Mesendoderm (in vitro differentiated cells): Measurements from ENCODE around the gene BDNF.

Source experiments
- DNase-seq: peaks from one replicate; pipeline ENCODE4 v3.0.0; 2013
- H2AK5ac ChIP-seq: 2 replicates; pipeline ENCODE4 v1.6.1; 2013; ENCODE audit warnings: low read length, inconsistent platforms
- H2BK120ac ChIP-seq: 2 replicates; pipeline ENCODE4 v1.6.1; 2013; ENCODE audit warnings: low read depth, mild to moderate bottlenecking, low read length, moderate library complexity, mixed read lengths
- H2BK15ac ChIP-seq: replicated peaks from 2 replicates; pipeline ENCODE4 v1.6.1; 2013; ENCODE audit warnings: low read depth, mild to moderate bottlenecking, moderate library complexity
- H2BK5ac ChIP-seq: 2 replicates; pipeline ENCODE4 v1.6.1; 2013; ENCODE audit warnings: low read length, inconsistent platforms
- H3K18ac ChIP-seq: 2 replicates; pipeline ENCODE4 v1.6.1; 2013; ENCODE audit warnings: mild to moderate bottlenecking, low read length, mixed read lengths
- H3K23ac ChIP-seq: one replicate; pipeline ENCODE4 v1.6.1; 2013; ENCODE audit warnings: low read length
- H3K27ac ChIP-seq: 2 replicates; pipeline ENCODE4 v1.5.1; 2013; ENCODE audit warnings: low read depth, mild to moderate bottlenecking, inconsistent platforms, low read length, moderate library complexity
- H3K27me3 ChIP-seq: 2 replicates; pipeline ENCODE4 v1.6.1; 2013; ENCODE audit warnings: low read length, control low read depth, mild to moderate bottlenecking, inconsistent platforms; ENCODE audit not compliant: insufficient read depth, poor library complexity
- H3K36me3 ChIP-seq: 2 replicates; pipeline ENCODE4 v1.6.1; 2013; ENCODE audit warnings: low read length, inconsistent platforms; ENCODE audit not compliant: control insufficient read depth, insufficient read depth
- H3K4ac ChIP-seq: one replicate; pipeline ENCODE4 v1.6.1; 2013; ENCODE audit warnings: low read depth, mild to moderate bottlenecking, low read length, moderate library complexity
- H3K4me1 ChIP-seq: 2 replicates; pipeline ENCODE4 v1.6.1; 2013; ENCODE audit warnings: low read depth, low read length, inconsistent platforms; ENCODE audit not compliant: control insufficient read depth
- H3K4me2 ChIP-seq: 2 replicates; pipeline ENCODE4 v1.6.1; 2013; ENCODE audit warnings: low read length
- H3K4me3 ChIP-seq: 2 replicates; pipeline ENCODE4 v1.5.1; 2013; ENCODE audit warnings: mild to moderate bottlenecking, low read length
- H3K56ac ChIP-seq: one replicate; pipeline ENCODE4 v1.6.1; 2013; ENCODE audit warnings: low read length
- H3K79me1 ChIP-seq: 2 replicates; pipeline ENCODE4 v1.6.1; 2013; ENCODE audit warnings: low read length, inconsistent platforms
- H3K79me2 ChIP-seq: 2 replicates; pipeline ENCODE4 v1.6.1; 2013; ENCODE audit warnings: mild to moderate bottlenecking, low read length; ENCODE audit not compliant: control insufficient read depth, insufficient read depth
- H3K9ac ChIP-seq: 2 replicates; pipeline ENCODE4 v1.6.1; 2013; ENCODE audit warnings: low read length, inconsistent platforms
- H4K5ac ChIP-seq: one replicate; pipeline ENCODE4 v1.6.1; 2013; ENCODE audit warnings: low read length
- H4K8ac ChIP-seq: one replicate; pipeline ENCODE4 v1.6.1; 2013; ENCODE audit warnings: low read depth, mild to moderate bottlenecking, control low read depth, low read length, moderate library complexity
- WGBS: extraction: QIAGEN DNeasy Blood & Tissue Kit; methylation state at CpG from one replicate; pipeline ENCODE4 v1.1.7; 2013; ENCODE audit warnings: low lambda C conversion rate, missing lambda C conversion rate; ENCODE audit not compliant: insufficient coverage; ENCODE audit errors: extremely low coverage; 5-methylcytosine and 5-hydroxymethylcytosine counted together

BDNF gene

DNA sequence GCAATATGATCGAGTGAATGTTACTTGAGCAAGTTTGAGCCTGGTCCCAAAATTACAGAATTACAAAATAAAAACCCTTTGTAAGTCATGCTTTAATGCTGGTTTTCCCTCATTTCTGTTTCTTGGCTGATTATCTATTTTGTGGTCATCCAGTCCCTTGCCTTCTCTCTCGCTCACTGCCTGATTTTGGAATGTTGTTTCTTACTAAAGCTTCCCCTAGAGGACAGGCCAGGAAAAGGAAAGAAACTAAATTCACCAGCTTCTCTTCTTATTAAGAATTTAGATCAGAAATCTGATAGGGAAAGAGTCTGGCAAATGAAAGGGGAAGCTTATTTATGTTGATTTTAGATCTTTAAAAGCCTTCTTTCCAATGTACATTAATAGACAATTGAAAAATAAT, 16.6 kb upstream of the BDNF start:
- Histone ChIP-seq H3K79me1 (no peaks in the 10 kb centered on the region), H3K9ac (no peak overlapping the region), H3K27ac (no peak overlapping the region), H3K36me3 (no peaks in the 10 kb centered on the region), H3K4me3 (no peak overlapping the region), H4K8ac (no peak overlapping the region), H3K79me2 (no peaks in the 10 kb centered on the region), H3K4me1 (peaks cover 3% of the 10 kb centered on the region), H3K18ac (no peak overlapping the region), H2BK5ac (no peak overlapping the region), H4K5ac (no peak overlapping the region), H3K23ac (no peak overlapping the region), H3K27me3 (peaks cover 11% of the 10 kb centered on the region), H3K56ac (no peak overlapping the region), H2BK15ac (no peak overlapping the region), H3K4ac (no peak overlapping the region), H2AK5ac (no peak overlapping the region), H3K4me2 (no peak overlapping the region), H2BK120ac (no peak overlapping the region)
- DNase-seq: peak; percentile 58
- no CpG with 5 or more reads among the region's 2 CpGs for WGBS

DNA sequence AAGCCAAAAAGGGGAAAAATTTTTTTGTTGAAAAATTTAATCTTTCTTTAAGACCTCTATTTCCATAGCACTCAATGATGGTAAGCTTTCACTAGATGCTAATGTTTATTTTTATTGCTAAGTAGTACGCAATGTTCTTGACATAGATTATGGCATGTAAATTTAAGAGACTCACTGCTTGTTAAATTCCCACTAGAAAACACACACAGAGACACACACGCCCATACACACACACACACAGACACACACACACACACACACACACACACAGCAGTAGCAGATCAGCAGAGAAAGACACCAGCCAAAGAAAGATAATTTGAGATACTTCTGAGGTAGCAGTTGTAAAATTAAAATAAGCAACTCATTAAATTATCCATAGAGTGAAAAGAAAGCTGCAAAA, 16.0 kb upstream of the BDNF start:
- no CpG with 5 or more reads among the region's 2 CpGs for WGBS
- Histone ChIP-seq H3K4me1 (peaks cover 3% of the 10 kb centered on the region), H3K4me2 (no peak overlapping the region), H3K79me1 (no peaks in the 10 kb centered on the region), H3K56ac (no peak overlapping the region), H3K4ac (no peak overlapping the region), H3K18ac (no peak overlapping the region), H3K23ac (no peak overlapping the region), H2BK120ac (no peak overlapping the region), H2BK15ac (no peak overlapping the region), H2AK5ac (no peak overlapping the region), H4K8ac (no peak overlapping the region), H4K5ac (no peak overlapping the region), H3K27me3 (peaks cover 5% of the 10 kb centered on the region), H2BK5ac (no peak overlapping the region), H3K9ac (no peak overlapping the region), H3K36me3 (no peaks in the 10 kb centered on the region), H3K4me3 (no peak overlapping the region), H3K27ac (no peak overlapping the region), H3K79me2 (no peaks in the 10 kb centered on the region)
- no peak for DNase-seq

DNA sequence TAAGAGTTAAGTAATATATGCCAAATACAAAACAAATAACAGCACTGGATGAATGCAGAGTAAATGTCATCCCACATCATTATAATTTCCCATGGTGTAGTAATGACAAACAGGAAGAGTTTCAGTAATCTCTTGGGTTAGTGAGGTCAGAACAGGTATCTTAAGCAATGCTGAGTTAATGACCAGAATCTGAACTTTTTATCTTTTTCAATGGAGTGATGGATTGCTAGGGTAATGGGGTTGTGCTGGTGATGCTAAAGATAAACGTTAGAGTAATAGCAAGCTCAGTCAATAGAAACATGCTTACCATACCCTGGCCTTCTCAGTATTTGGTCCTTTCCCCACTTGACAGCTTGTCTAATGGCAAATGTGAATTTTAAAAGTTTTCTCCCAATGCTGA, 11.5 kb upstream of the BDNF start:
- H2BK15ac ChIP-seq: no peak overlapping the region
- no peaks in the 10 kb centered on the region for H3K27me3 ChIP-seq
- H3K9ac ChIP-seq: no peak overlapping the region
- no peak overlapping the region for H4K8ac ChIP-seq
- H3K4me2 ChIP-seq: no peak overlapping the region
- no peaks in the 10 kb centered on the region for H3K79me2 ChIP-seq
- H3K79me1 ChIP-seq: no peaks in the 10 kb centered on the region
- H3K56ac ChIP-seq: no peak overlapping the region
- H2BK120ac ChIP-seq: no peak overlapping the region
- no peaks in the 10 kb centered on the region for H3K36me3 ChIP-seq
- no peak overlapping the region for H3K18ac ChIP-seq
- H2AK5ac ChIP-seq: no peak overlapping the region
- no peak overlapping the region for H4K5ac ChIP-seq
- no peak overlapping the region for H3K4me3 ChIP-seq
- no CpG with 5 or more reads among the region's 1 CpG for WGBS
- H3K4ac ChIP-seq: no peak overlapping the region
- H3K4me1 ChIP-seq: no peaks in the 10 kb centered on the region
- no peak overlapping the region for H3K23ac ChIP-seq
- no peak overlapping the region for H3K27ac ChIP-seq
- DNase-seq: no peak
- no peak overlapping the region for H2BK5ac ChIP-seq

DNA sequence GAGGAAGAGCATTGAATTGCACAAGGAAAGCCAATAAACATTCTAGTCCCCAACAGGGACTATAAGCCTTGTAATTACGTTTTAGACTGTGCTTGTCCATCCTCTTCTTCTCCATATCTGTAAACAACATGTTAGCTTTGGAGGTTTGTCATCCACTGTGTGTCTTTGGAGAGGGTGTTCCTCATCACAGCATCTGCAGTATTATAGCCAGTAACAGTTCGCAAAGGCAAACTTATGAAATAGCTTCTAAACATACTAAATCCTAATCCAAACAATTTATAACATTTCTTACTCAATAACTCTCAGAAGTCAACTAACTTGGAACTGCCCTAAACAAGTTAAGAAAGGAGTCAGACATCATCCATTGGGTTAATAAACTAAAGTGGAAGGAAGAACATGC, 10.3 kb upstream of the BDNF start:
- Histone ChIP-seq H3K4me3 (no peak overlapping the region), H3K27me3 (no peaks in the 10 kb centered on the region), H3K56ac (no peak overlapping the region), H3K4ac (no peak overlapping the region), H2BK5ac (no peak overlapping the region), H3K4me2 (no peak overlapping the region), H3K79me1 (no peaks in the 10 kb centered on the region), H4K8ac (no peak overlapping the region), H2AK5ac (no peak overlapping the region), H4K5ac (no peak overlapping the region), H3K18ac (no peak overlapping the region), H2BK120ac (no peak overlapping the region), H3K79me2 (no peaks in the 10 kb centered on the region), H2BK15ac (no peak overlapping the region), H3K36me3 (no peaks in the 10 kb centered on the region), H3K23ac (no peak overlapping the region), H3K4me1 (no peaks in the 10 kb centered on the region), H3K9ac (no peak overlapping the region), H3K27ac (no peak overlapping the region)
- no CpG with 5 or more reads among the region's 2 CpGs for WGBS
- no peak for DNase-seq

DNA sequence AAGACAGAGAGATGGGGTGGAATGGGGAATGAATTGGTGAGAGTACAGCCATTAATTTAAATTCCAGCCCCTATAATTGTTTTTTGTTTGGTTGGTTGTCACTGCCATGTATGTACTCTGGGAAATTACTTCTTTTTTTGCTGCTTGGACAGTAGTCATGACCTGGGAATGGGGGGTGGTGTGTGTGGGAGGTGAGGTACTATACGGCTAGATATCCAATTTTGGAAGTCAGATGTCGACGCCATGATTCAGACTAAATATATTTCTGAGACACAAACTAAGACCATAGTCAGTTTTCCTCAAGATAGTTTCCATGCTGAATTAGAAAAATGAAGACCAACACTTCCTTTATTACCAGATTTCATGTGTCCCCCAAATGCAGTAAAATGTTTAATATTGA, 7.4 kb upstream of the BDNF start:
- H3K79me2 ChIP-seq: no peaks in the 10 kb centered on the region
- no peaks in the 10 kb centered on the region for H3K27me3 ChIP-seq
- H4K8ac ChIP-seq: no peak overlapping the region
- H3K36me3 ChIP-seq: no peaks in the 10 kb centered on the region
- H2BK5ac ChIP-seq: no peak overlapping the region
- no peak overlapping the region for H2AK5ac ChIP-seq
- H3K23ac ChIP-seq: no peak overlapping the region
- H3K18ac ChIP-seq: no peak overlapping the region
- H3K4me3 ChIP-seq: no peak overlapping the region
- DNase-seq: no peak
- no peak overlapping the region for H2BK120ac ChIP-seq
- H3K4me1 ChIP-seq: no peaks in the 10 kb centered on the region
- H3K4ac ChIP-seq: no peak overlapping the region
- no peaks in the 10 kb centered on the region for H3K79me1 ChIP-seq
- WGBS: no CpG with 5 or more reads among the region's 3 CpGs
- H4K5ac ChIP-seq: no peak overlapping the region
- no peak overlapping the region for H3K4me2 ChIP-seq
- H3K9ac ChIP-seq: no peak overlapping the region
- no peak overlapping the region for H2BK15ac ChIP-seq
- H3K27ac ChIP-seq: no peak overlapping the region
- H3K56ac ChIP-seq: no peak overlapping the region
